ENCODE measurements around the gene S100A6. TPM values are rescaled to one million over a fixed set of nuclear protein-coding genes. Genes with fewer than 3 reads are reported as not detected.

Gene S100A6
- total RNA-seq, 6 experiments from 2014 or later, result 6.6 to 24.0 (median 12.0) TPM

- Histone ChIP-seq H3K9me3 (no peaks in the 10 kb centered on the region), H3K4me1 (no peaks in the 10 kb centered on the region), H3K4me3 (no peak overlapping the region), H3K36me3 (no peaks in the 10 kb centered on the region), H3K27ac (no peak overlapping the region), H3K27me3 (no peaks in the 10 kb centered on the region)
- DNase-seq, result no peak
- no peak for TF ChIP-seq POLR2A (IDR thresholded peaks at IDR 0.05)
- no peak for TF ChIP-seq CTCF (IDR thresholded peaks at IDR 0.05)
- intact Hi-C loops (cut with DNase I), result no loop called here
- WGBS (ENCODE audit: insufficient coverage, low coverage, low lambda C conversion rate, missing lambda C conversion rate), result 61% methylated on average over 2 of the region's 4 CpGs
- ATAC-seq, result no peak
Measured at GRCh38 chr1:153539395-153540093, 3.8 kb upstream of the S100A6 start.

- intact Hi-C loops (cut with DNase I), result no loop called here
- WGBS (ENCODE audit: insufficient coverage, low coverage, low lambda C conversion rate, missing lambda C conversion rate), result 84% methylated on average over 5 of the region's 6 CpGs
- H3K27me3 ChIP-seq, result no peaks in the 10 kb centered on the region
- ATAC-seq, result no peak
- no peak for DNase-seq
- no peak overlapping the region for H3K4me3 ChIP-seq
- no peaks in the 10 kb centered on the region for H3K36me3 ChIP-seq
- no peaks in the 10 kb centered on the region for H3K4me1 ChIP-seq
- H3K9me3 ChIP-seq, result no peaks in the 10 kb centered on the region
- no peak overlapping the region for H3K27ac ChIP-seq
- TF ChIP-seq POLR2A (IDR thresholded peaks at IDR 0.05), result no peak
- TF ChIP-seq CTCF (IDR thresholded peaks at IDR 0.05), result no peak
Measured at GRCh38 chr1:153538315-153538821, 2.6 kb upstream of the S100A6 start.

GRCh38 chr1:153537376-153537730 lies 1.6 kb upstream of the S100A6 start:
- Histone ChIP-seq H3K4me1 (no peaks in the 10 kb centered on the region), H3K27me3 (no peaks in the 10 kb centered on the region), H3K36me3 (no peaks in the 10 kb centered on the region), H3K4me3 (no peak overlapping the region), H3K9me3 (no peaks in the 10 kb centered on the region), H3K27ac (no peak overlapping the region)
- ATAC-seq (no peak), DNase-seq (peak in 1 of 3 donors; percentile 45)
- TF ChIP-seq CTCF (IDR thresholded peaks at IDR 0.05), result no peak
- intact Hi-C loops (cut with DNase I), result no loop called here
- WGBS (ENCODE audit: insufficient coverage, low coverage, low lambda C conversion rate, missing lambda C conversion rate), result no CpG with 5 or more reads among the region's 6 CpGs

GRCh38 chr1:153536671-153537375 lies 1.0 kb upstream of the S100A6 start:
- TF ChIP-seq POLR2A (IDR thresholded peaks at IDR 0.05) (no peak), CTCF (IDR thresholded peaks at IDR 0.05) (no peak)
- Histone ChIP-seq H3K4me1 (no peaks in the 10 kb centered on the region), H3K27me3 (peaks cover 0 to 3% of the 10 kb centered on the region in 2 donors), H3K36me3 (no peaks in the 10 kb centered on the region), H3K4me3 (no peak overlapping the region), H3K9me3 (no peaks in the 10 kb centered on the region), H3K27ac (peak overlapping the region in 1 of 3 donors; percentile 75)
- no peak for ATAC-seq
- intact Hi-C loops (cut with DNase I), result no loop called here
- WGBS (ENCODE audit: insufficient coverage, low coverage, low lambda C conversion rate, missing lambda C conversion rate), result 69% methylated on average over 2 of the region's 9 CpGs
- peak in 1 of 3 donors; percentile 42 for DNase-seq

All from right lobe of liver (tissue), 6 donors.